CD4-positive, alpha-beta T cell (primary cell): ENCODE results near the gene MAPT. TPM values are rescaled to one million over a fixed set of nuclear protein-coding genes. Genes with fewer than 3 reads are reported as not detected.

Experiments
- ATAC-seq: fragments of 200-7000 bp; cut with Tn5 transposase; one replicate; pipeline ENCODE4 v1.10.0; 2022; ENCODE audit warnings: mild to moderate bottlenecking; ENCODE audit not compliant: poor library complexity
- CTCF ChIA-PET: fragments of 350-600 bp; sonication (Branson Sonifier 250); formaldehyde crosslinking; loops from one replicate; lab custom pipeline; 2021; ENCODE audit warnings: antibody characterized with exemption, inconsistent platforms; lab: Charles Lee
- POLR2A ChIA-PET: fragments of 350-600 bp; sonication (Branson Sonifier 250); formaldehyde crosslinking; loops from one replicate; lab custom pipeline; 2021; ENCODE audit warnings: antibody characterized with exemption, inconsistent platforms; lab: Charles Lee
- DNase-seq, 14 experiments: peaks; one replicate each; pipeline ENCODE4 v3.0.0-alpha.2; 2013 to 2020; ENCODE audit warnings: mixed read lengths in 2 of 14
- H3K27ac ChIP-seq, 2 donors: one replicate each; pipeline versions ENCODE4 v1.5.1 to v1.7.0; 2013; ENCODE audit warnings: low read length in 2 of 2, low read depth in 1 of 2, mild to moderate bottlenecking in 1 of 2
- H3K27me3 ChIP-seq, 2 experiments: 1 replicate in 1 of 2; 2 replicates in 1 of 2; pipeline versions ENCODE4 v1.6.1 to v1.7.0; 2013; ENCODE audit warnings: low read length in 2 of 2, control low read depth in 1 of 2, mild to moderate bottlenecking in 1 of 2, moderate library complexity in 1 of 2; ENCODE audit not compliant: insufficient read depth in 2 of 2, control insufficient read depth in 1 of 2
- H3K36me3 ChIP-seq: one replicate; pipeline ENCODE4 v1.6.1; 2013; ENCODE audit warnings: low read length, control low read depth; ENCODE audit not compliant: insufficient read depth
- H3K4me1 ChIP-seq: one replicate; pipeline ENCODE4 v1.6.1; 2013; ENCODE audit warnings: low read length, control low read depth; ENCODE audit not compliant: insufficient read depth
- H3K4me3 ChIP-seq: one replicate; pipeline ENCODE4 v1.5.1; 2013; ENCODE audit warnings: mild to moderate bottlenecking, low read length, moderate library complexity
- H3K9me3 ChIP-seq, 2 experiments: 1 replicate in 1 of 2; 2 replicates in 1 of 2; pipeline versions ENCODE4 v1.6.1 to v1.7.0; 2013; ENCODE audit warnings: low read length in 2 of 2, mild to moderate bottlenecking in 2 of 2, control low read depth in 1 of 2, moderate library complexity in 1 of 2; ENCODE audit not compliant: control insufficient read depth in 1 of 2, insufficient read depth in 1 of 2
- H3K27ac Mint-ChIP-seq: one replicate; pipeline ENCODE4 v1.8.0; 2020; ENCODE audit warnings: mixed read lengths
- H3K27me3 Mint-ChIP-seq: one replicate; pipeline ENCODE4 v1.8.0; 2021; ENCODE audit warnings: mixed read lengths
- H3K36me3 Mint-ChIP-seq: one replicate; pipeline ENCODE4 v1.8.0; 2021; ENCODE audit warnings: low read depth, mixed read lengths
- H3K4me1 Mint-ChIP-seq: one replicate; pipeline ENCODE4 v1.8.0; 2021; ENCODE audit warnings: low read depth, mixed read lengths
- H3K4me3 Mint-ChIP-seq: one replicate; pipeline ENCODE4 v1.8.0; 2020; ENCODE audit warnings: mild to moderate bottlenecking, mixed read lengths
- H3K9me3 Mint-ChIP-seq: one replicate; pipeline ENCODE4 v1.8.0; 2020; ENCODE audit warnings: mixed read lengths
- CTCF ChIP-seq: fragments of 200-600 bp; IDR thresholded peaks from one replicate; pipeline ENCODE4 v1.8.0; 2022; ENCODE audit warnings: antibody characterized with exemption, mild to moderate bottlenecking
- intact Hi-C, 2 experiments: fragments of 100-400 bp; cut with DNase I in 1 of 2; cut with micrococcal nuclease in 1 of 2; formaldehyde crosslinking; loops; one replicate each; pipeline versions ENCODE4 v1.15.1 to v1.9.0; 2023 to 2025; cut with DNase I, micrococcal nuclease
- total RNA-seq, 174 experiments: library from RNA in 2 of 174; stranded (reverse) in 2 of 174; gene quantifications; one replicate each; pipeline ENCODE4 v1.2.3 and lab custom pipeline; 2021 to 2026

Gene MAPT
- total RNA-seq, 2 experiments from 2014 or later: 0.41 to 0.53 TPM

DNA sequence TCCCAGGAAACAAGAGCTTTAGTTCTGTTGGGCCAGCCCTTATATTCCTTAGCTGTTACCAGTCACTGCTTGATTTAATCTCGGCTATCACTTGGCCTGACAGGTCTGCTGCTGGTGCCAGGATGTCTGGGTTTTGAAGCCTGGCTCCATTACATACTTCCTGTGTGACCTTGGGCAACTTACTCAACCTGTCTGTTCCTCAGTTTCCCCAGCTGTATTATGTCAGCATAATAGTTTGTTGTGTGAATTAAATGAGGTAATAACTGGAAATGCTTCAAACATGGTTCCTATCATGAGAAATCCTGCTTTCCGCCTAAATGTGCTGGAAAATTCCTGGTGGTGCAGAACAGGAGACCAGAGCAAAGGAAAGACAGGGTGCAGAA, 54.1 kb downstream of the MAPT start:
- no peak overlapping the region for H3K4me3 Mint-ChIP-seq
- H3K27me3 Mint-ChIP-seq: peaks cover 35% of the 10 kb centered on the region
- H3K27ac Mint-ChIP-seq: no peak overlapping the region
- Histone ChIP-seq H3K27me3 (peaks cover 12 to 21% of the 10 kb centered on the region in 2 experiments), H3K27ac (no peak overlapping the region), H3K9me3 (no peaks in the 10 kb centered on the region), H3K4me3 (no peak overlapping the region), H3K4me1 (peaks cover 6% of the 10 kb centered on the region), H3K36me3 (no peaks in the 10 kb centered on the region)
- no peak for TF ChIP-seq CTCF
- intact Hi-C loops: no loop called here
- no peak for DNase-seq
- CTCF ChIA-PET: interaction anchor here (1.3 kb wide), 1 partner anchor 18 kb away, joined by 3 read pairs; no protein-coding TSS in a partner anchor
- no peak for ATAC-seq
- POLR2A ChIA-PET: no interaction called here
- no peaks in the 10 kb centered on the region for H3K4me1 Mint-ChIP-seq
- H3K9me3 Mint-ChIP-seq: no peaks in the 10 kb centered on the region
- no peaks in the 10 kb centered on the region for H3K36me3 Mint-ChIP-seq

- no peak overlapping the region for H3K4me3 ChIP-seq
- DNase-seq (peak; percentile 9 to 69 (median 43)), ATAC-seq (peak; percentile 74)
- ChIA-PET CTCF (interaction anchor here (0.7 to 1.3 kb wide), 2 partner anchors 18 to 75 kb away, joined by 3 read pairs; no protein-coding TSS in a partner anchor), POLR2A (no interaction called here)
- peak; percentile 83 for TF ChIP-seq CTCF
- intact Hi-C loops: no loop called here
- no peaks in the 10 kb centered on the region for H3K9me3 ChIP-seq
- Mint-ChIP-seq H3K9me3 (no peaks in the 10 kb centered on the region), H3K4me1 (no peaks in the 10 kb centered on the region), H3K27me3 (peaks cover 31% of the 10 kb centered on the region), H3K36me3 (no peaks in the 10 kb centered on the region), H3K27ac (no peak overlapping the region), H3K4me3 (peak overlapping the region; percentile 68)
- no peak overlapping the region for H3K27ac ChIP-seq
- peaks cover 6% of the 10 kb centered on the region for H3K4me1 ChIP-seq
- H3K36me3 ChIP-seq: no peaks in the 10 kb centered on the region
- peaks cover 10 to 21% of the 10 kb centered on the region in 2 experiments for H3K27me3 ChIP-seq
Observed at GRCh38 chr17:45948881-45949624, 54.7 kb downstream of the MAPT start.

DNA sequence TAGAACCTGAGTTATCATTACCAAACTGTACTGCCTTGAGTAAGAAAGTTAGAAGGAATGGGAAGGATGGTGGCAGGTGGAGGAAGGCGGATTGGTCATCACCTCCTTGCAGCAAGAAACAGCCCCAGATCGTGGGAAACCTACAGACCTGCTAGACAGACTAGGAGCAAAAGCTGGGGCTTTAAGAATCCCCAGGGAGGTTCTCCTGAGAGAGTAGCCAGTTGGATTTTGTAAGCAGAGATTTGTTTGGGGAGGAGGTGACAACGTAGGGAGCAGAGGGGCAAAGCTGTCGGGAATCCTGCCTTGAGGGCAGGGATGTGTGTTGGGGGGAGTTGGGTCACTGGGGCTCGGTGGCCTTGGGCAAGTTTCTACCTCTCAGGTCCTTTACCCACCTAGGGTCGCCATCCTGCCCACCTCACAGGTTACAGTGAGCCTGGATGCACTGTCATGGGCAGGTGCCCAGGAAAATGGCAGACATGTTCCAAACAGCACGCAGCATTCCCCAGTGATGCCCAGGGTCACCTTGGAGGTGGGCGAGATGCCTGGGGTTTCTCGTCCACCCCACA, 55.5 kb downstream of the MAPT start:
- DNase-seq (no peak), ATAC-seq (no peak)
- intact Hi-C loops: no loop called here
- Histone ChIP-seq H3K36me3 (no peaks in the 10 kb centered on the region), H3K27ac (no peak overlapping the region), H3K4me1 (peaks cover 6% of the 10 kb centered on the region), H3K4me3 (no peak overlapping the region), H3K27me3 (peaks cover 10 to 21% of the 10 kb centered on the region in 2 experiments), H3K9me3 (no peaks in the 10 kb centered on the region)
- ChIA-PET CTCF (interaction anchor here (0.7 to 1.3 kb wide), 2 partner anchors 19 to 76 kb away, joined by 3 read pairs; no protein-coding TSS in a partner anchor), POLR2A (no interaction called here)
- H3K27me3 Mint-ChIP-seq: peaks cover 30% of the 10 kb centered on the region
- no peaks in the 10 kb centered on the region for H3K9me3 Mint-ChIP-seq
- no peak overlapping the region for H3K27ac Mint-ChIP-seq
- no peak for TF ChIP-seq CTCF
- H3K36me3 Mint-ChIP-seq: no peaks in the 10 kb centered on the region
- H3K4me3 Mint-ChIP-seq: no peak overlapping the region
- no peaks in the 10 kb centered on the region for H3K4me1 Mint-ChIP-seq
